ENCODE data around the gene IFT122.

DNA sequence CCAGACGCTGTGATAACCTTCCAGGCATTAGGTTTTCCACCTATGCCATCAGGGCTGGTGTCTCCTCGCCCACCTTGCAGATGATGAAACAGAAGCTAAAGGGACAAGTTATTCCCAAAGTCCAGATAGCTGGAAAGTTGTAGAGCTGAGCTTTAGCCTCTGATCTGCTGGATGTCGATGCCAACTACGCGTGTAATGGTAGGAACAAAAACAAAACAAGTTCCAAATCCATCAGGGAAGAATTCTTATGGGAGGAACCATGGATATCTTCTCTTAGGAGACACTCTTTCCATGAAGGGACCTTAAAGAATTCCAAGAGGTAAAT lies 60.3 kb downstream of the IFT122 start:
- TF ChIP-seq CTCF (conservative IDR thresholded peaks at IDR 0.05; ENCODE audit: low read depth, low read length) (no peak), POLR2A (IDR thresholded peaks at IDR 0.05; ENCODE audit: low read depth, low read length) (no peak), MAZ (IDR thresholded peaks at IDR 0.05; ENCODE audit: borderline replicate concordance, low read depth, low read length) (no peak), RAD21 (IDR thresholded peaks at IDR 0.05; ENCODE audit: low read length) (no peak), FOS (IDR thresholded peaks at IDR 0.05; ENCODE audit: low read depth, low read length) (no peak), CHD1 (IDR thresholded peaks at IDR 0.05; ENCODE audit: low read depth, low read length) (no peak), SMC3 (IDR thresholded peaks at IDR 0.05; ENCODE audit: low read depth, low read length) (no peak), CEBPB (IDR thresholded peaks at IDR 0.05; ENCODE audit: low read depth, low read length) (no peak)
- TF ChIP-seq, protein P1, sequence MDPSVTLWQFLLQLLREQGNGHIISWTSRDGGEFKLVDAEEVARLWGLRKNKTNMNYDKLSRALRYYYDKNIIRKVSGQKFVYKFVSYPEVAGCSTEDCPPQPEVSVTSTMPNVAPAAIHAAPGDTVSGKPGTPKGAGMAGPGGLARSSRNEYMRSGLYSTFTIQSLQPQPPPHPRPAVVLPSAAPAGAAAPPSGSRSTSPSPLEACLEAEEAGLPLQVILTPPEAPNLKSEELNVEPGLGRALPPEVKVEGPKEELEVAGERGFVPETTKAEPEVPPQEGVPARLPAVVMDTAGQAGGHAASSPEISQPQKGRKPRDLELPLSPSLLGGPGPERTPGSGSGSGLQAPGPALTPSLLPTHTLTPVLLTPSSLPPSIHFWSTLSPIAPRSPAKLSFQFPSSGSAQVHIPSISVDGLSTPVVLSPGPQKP (IDR thresholded peaks at IDR 0.05; ENCODE audit: borderline replicate concordance, low read depth, low read length), result no peak

Data from IMR-90 (cell line).